Liver (tissue), 9 donors: ENCODE data around the gene KRT77. TPM values are rescaled to one million over a fixed set of nuclear protein-coding genes. Genes with fewer than 3 reads are reported as not detected.

Experiments used
- DNase-seq: peaks from one replicate; pipeline ENCODE4 v3.0.0-alpha.2; 2017; ENCODE audit warnings: low spot score
- H3K27ac ChIP-seq, 2 donors: one replicate each; pipeline ENCODE4 v1.7.0; 2013; ENCODE audit warnings: inconsistent platforms in 2 of 2, low read length in 2 of 2, control low read depth in 1 of 2, low read depth in 1 of 2, mild to moderate bottlenecking in 1 of 2
- H3K27me3 ChIP-seq, 4 donors: one replicate each; pipeline versions ENCODE4 v1.6.1 to v1.7.0; 2013; ENCODE audit warnings: low read length in 3 of 4, inconsistent platforms in 1 of 4, mild to moderate bottlenecking in 1 of 4, moderate library complexity in 1 of 4; ENCODE audit not compliant: control insufficient read depth in 4 of 4, insufficient read depth in 4 of 4
- H3K36me3 ChIP-seq, 4 donors: one replicate each; pipeline versions ENCODE4 v1.6.1 to v1.7.0; 2013; ENCODE audit warnings: low read length in 3 of 4, mild to moderate bottlenecking in 3 of 4, low read depth in 1 of 4, moderate library complexity in 1 of 4; ENCODE audit not compliant: control insufficient read depth in 4 of 4, insufficient read depth in 3 of 4
- H3K4me1 ChIP-seq, 4 donors: one replicate each; pipeline versions ENCODE4 v1.6.1 to v1.7.0; 2013; ENCODE audit warnings: low read length in 3 of 4, mild to moderate bottlenecking in 3 of 4, moderate library complexity in 1 of 4; ENCODE audit not compliant: control insufficient read depth in 4 of 4, insufficient read depth in 4 of 4
- H3K4me3 ChIP-seq, 3 donors: one replicate each; pipeline versions ENCODE4 v1.6.1 to v1.7.0; 2013; ENCODE audit warnings: low read length in 3 of 3, control low read depth in 1 of 3, low read depth in 1 of 3, mild to moderate bottlenecking in 1 of 3
- H3K9ac ChIP-seq, 2 donors: one replicate each; pipeline ENCODE4 v1.7.0; 2013; ENCODE audit warnings: low read length in 2 of 2, mild to moderate bottlenecking in 2 of 2, moderate library complexity in 2 of 2, control low read depth in 1 of 2, low read depth in 1 of 2
- H3K9me3 ChIP-seq, 4 donors: one replicate each; pipeline versions ENCODE4 v1.6.1 to v1.7.0; 2013; ENCODE audit warnings: low read length in 3 of 4; ENCODE audit not compliant: control insufficient read depth in 4 of 4
- ATF3 ChIP-seq: IDR thresholded peaks from 2 replicates; pipeline ENCODE4 v1.6.1; 2016; ENCODE audit warnings: antibody characterized with exemption
- EGR1 ChIP-seq, 2 donors: IDR thresholded peaks; 2 replicates each; pipeline ENCODE4 v1.6.1; 2016 to 2018; ENCODE audit warnings: antibody characterized with exemption in 2 of 2, low read depth in 2 of 2
- FOXA1 ChIP-seq: IDR thresholded peaks from 2 replicates; pipeline ENCODE4 v1.6.1; 2016; ENCODE audit warnings: antibody characterized with exemption
- FOXA2 ChIP-seq: IDR thresholded peaks from 2 replicates; pipeline ENCODE4 v1.6.1; 2016; ENCODE audit warnings: antibody characterized with exemption
- GABPA ChIP-seq, 2 donors: IDR thresholded peaks in 1 of 2; conservative IDR thresholded peaks in 1 of 2; 2 replicates each; pipeline ENCODE4 v1.6.1; 2016; ENCODE audit warnings: antibody characterized with exemption in 2 of 2, mild to moderate bottlenecking in 1 of 2, moderate library complexity in 1 of 2
- HNF4A ChIP-seq, 2 donors: conservative IDR thresholded peaks; 2 replicates each; pipeline ENCODE4 v1.6.1; 2016; ENCODE audit warnings: antibody characterized with exemption in 2 of 2, mild to moderate bottlenecking in 2 of 2
- HNF4G ChIP-seq: IDR thresholded peaks from 2 replicates; pipeline ENCODE4 v1.6.1; 2016; ENCODE audit warnings: antibody characterized with exemption
- JUND ChIP-seq, 2 donors: IDR thresholded peaks; 2 replicates each; pipeline ENCODE4 v1.6.1; 2016; ENCODE audit warnings: antibody characterized with exemption in 2 of 2
- MAX ChIP-seq: IDR thresholded peaks from 2 replicates; pipeline ENCODE4 v1.6.1; 2016; ENCODE audit warnings: antibody characterized with exemption
- RAD21 ChIP-seq, 2 donors: IDR thresholded peaks; 2 replicates each; pipeline ENCODE4 v1.6.1; 2016; ENCODE audit warnings: antibody characterized with exemption in 2 of 2, mild to moderate bottlenecking in 2 of 2
- RXRA ChIP-seq, 2 donors: IDR thresholded peaks; 2 replicates each; pipeline ENCODE4 v1.6.1; 2017 to 2018; ENCODE audit warnings: antibody characterized with exemption in 2 of 2, mild to moderate bottlenecking in 1 of 2
- TAF1 ChIP-seq: conservative IDR thresholded peaks from 2 replicates; pipeline ENCODE4 v1.6.1; 2016; ENCODE audit warnings: antibody characterized with exemption, mild to moderate bottlenecking
- YY1 ChIP-seq: IDR thresholded peaks from 2 replicates; pipeline ENCODE4 v1.6.1; 2016; ENCODE audit warnings: antibody characterized with exemption, mild to moderate bottlenecking
- ZBTB33 ChIP-seq: IDR thresholded peaks from 2 replicates; pipeline ENCODE4 v1.6.1; 2016; ENCODE audit warnings: antibody characterized with exemption
- WGBS: extraction: QIAGEN DNeasy Blood & Tissue Kit; methylation state at CpG from one replicate; pipeline ENCODE4 v1.1.7; 2013; 5-methylcytosine and 5-hydroxymethylcytosine counted together
- polyA plus RNA-seq, 2 donors: library from polyadenylated mRNA; stranded (reverse) in 1 of 2; unstranded in 1 of 2; fragments of 200-250 nt in 1 of 2; fragments of >200 nt in 1 of 2; fragmentation: Nextera tagmentation in 1 of 2; extraction: Ambion mirVana in 1 of 2; gene quantifications; one replicate each; pipeline versions ENCODE4 v1.2.1 to v1.2.3, GENCODE V29; 2013 to 2015
- total RNA-seq, 2 donors: library from RNA; depleted of rRNA; stranded (reverse); fragments of >200 nt; gene quantifications; one replicate each; pipeline ENCODE4 v1.2.3, GENCODE V29; 2014
- TF ChIP-seq, protein P1 (sequence below): IDR thresholded peaks from 2 replicates; pipeline ENCODE4 v1.6.1; 2016; ENCODE audit warnings: antibody characterized with exemption, mild to moderate bottlenecking
- donor health status: healthy.
- donor health status: healthy.
- donor health status: healthy.
- donor health status: healthy.
- donor health status: healthy.

The KRT77 gene
- total and polyA plus RNA-seq, 4 donors: not detected

- WGBS: 95% methylated on average over 3 of the region's 3 CpGs
- Histone ChIP-seq H3K27me3 (no peaks in the 10 kb centered on the region), H3K36me3 (no peaks in the 10 kb centered on the region)
Observed at GRCh38 chr12:52661668-52662067, 41.7 kb downstream of the KRT77 start.

GRCh38 chr12:52660934-52661499 lies 42.3 kb downstream of the KRT77 start:
- Histone ChIP-seq H3K27ac (no peak overlapping the region), H3K4me3 (no peak overlapping the region), H3K36me3 (no peaks in the 10 kb centered on the region), H3K9ac (no peak overlapping the region), H3K4me1 (no peaks in the 10 kb centered on the region), H3K9me3 (no peaks in the 10 kb centered on the region), H3K27me3 (no peaks in the 10 kb centered on the region)
- no peak for DNase-seq
- TF ChIP-seq HNF4A (conservative IDR thresholded peaks at IDR 0.05) (no peak), GABPA (IDR thresholded peaks at IDR 0.05 in 1 of 2, conservative IDR thresholded peaks at IDR 0.05 in 1 of 2) (no peak), FOXA2 (no peak), HNF4G (no peak)
- 73% methylated on average over 3 of the region's 3 CpGs for WGBS

More at GRCh38 chr12:52661668-52662067, 41.7 kb downstream of the KRT77 start:
- H3K27ac ChIP-seq: no peak overlapping the region
- H3K4me3 ChIP-seq: no peak overlapping the region
- TF ChIP-seq RAD21 (IDR thresholded peaks at IDR 0.05): no peak
- TF ChIP-seq YY1: no peak
- no peak for TF ChIP-seq HNF4A (conservative IDR thresholded peaks at IDR 0.05)
- DNase-seq: no peak
- no peaks in the 10 kb centered on the region for H3K9me3 ChIP-seq
- H3K9ac ChIP-seq: no peak overlapping the region
- H3K4me1 ChIP-seq: no peaks in the 10 kb centered on the region

DNA sequence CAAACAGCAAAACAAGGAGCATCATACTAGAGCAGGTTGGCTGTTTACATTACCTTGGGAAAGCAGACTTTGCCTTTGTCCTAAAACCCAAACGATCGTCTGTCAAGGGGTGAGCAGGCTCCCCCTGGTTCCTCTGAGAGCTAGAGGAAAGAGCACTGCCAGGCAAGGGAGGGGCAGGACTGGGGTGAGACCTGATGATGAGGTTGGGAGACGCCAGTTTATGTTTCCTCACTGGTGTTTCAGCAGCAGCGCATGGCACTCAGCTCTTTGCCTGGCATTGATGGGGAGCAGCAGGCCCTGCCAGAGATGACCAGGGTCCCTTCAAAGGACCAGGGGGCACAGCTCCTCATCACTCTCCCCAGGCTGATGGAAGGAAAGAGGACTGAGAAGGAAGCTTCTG lies 43.4 kb downstream of the KRT77 start:
- no peak for TF ChIP-seq HNF4G
- TF ChIP-seq HNF4A (conservative IDR thresholded peaks at IDR 0.05): no peak
- no peak for TF ChIP-seq FOXA1
- TF ChIP-seq JUND (IDR thresholded peaks at IDR 0.05): no peak
- TF ChIP-seq, protein P1, sequence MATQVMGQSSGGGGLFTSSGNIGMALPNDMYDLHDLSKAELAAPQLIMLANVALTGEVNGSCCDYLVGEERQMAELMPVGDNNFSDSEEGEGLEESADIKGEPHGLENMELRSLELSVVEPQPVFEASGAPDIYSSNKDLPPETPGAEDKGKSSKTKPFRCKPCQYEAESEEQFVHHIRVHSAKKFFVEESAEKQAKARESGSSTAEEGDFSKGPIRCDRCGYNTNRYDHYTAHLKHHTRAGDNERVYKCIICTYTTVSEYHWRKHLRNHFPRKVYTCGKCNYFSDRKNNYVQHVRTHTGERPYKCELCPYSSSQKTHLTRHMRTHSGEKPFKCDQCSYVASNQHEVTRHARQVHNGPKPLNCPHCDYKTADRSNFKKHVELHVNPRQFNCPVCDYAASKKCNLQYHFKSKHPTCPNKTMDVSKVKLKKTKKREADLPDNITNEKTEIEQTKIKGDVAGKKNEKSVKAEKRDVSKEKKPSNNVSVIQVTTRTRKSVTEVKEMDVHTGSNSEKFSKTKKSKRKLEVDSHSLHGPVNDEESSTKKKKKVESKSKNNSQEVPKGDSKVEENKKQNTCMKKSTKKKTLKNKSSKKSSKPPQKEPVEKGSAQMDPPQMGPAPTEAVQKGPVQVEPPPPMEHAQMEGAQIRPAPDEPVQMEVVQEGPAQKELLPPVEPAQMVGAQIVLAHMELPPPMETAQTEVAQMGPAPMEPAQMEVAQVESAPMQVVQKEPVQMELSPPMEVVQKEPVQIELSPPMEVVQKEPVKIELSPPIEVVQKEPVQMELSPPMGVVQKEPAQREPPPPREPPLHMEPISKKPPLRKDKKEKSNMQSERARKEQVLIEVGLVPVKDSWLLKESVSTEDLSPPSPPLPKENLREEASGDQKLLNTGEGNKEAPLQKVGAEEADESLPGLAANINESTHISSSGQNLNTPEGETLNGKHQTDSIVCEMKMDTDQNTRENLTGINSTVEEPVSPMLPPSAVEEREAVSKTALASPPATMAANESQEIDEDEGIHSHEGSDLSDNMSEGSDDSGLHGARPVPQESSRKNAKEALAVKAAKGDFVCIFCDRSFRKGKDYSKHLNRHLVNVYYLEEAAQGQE: no peak
- TF ChIP-seq MAX: no peak
- TF ChIP-seq YY1: no peak
- no peak for TF ChIP-seq ATF3
- no peak for TF ChIP-seq RXRA (IDR thresholded peaks at IDR 0.05)
- TF ChIP-seq EGR1 (IDR thresholded peaks at IDR 0.05; ENCODE audit: low read depth in 2 of 2): no peak
- TF ChIP-seq RAD21 (IDR thresholded peaks at IDR 0.05): no peak
- no peak for TF ChIP-seq ZBTB33
- TF ChIP-seq TAF1: no peak
- TF ChIP-seq GABPA (IDR thresholded peaks at IDR 0.05 in 1 of 2, conservative IDR thresholded peaks at IDR 0.05 in 1 of 2): no peak
- 65% methylated on average over 4 of the region's 4 CpGs for WGBS
- no peak for DNase-seq

More for the DNA sequence above, 43.4 kb downstream of the KRT77 start:
- H3K4me1 ChIP-seq: no peaks in the 10 kb centered on the region
- H3K4me3 ChIP-seq: no peak overlapping the region
- H3K9ac ChIP-seq: no peak overlapping the region
- no peaks in the 10 kb centered on the region for H3K9me3 ChIP-seq
- H3K27ac ChIP-seq: no peak overlapping the region
- no peaks in the 10 kb centered on the region for H3K36me3 ChIP-seq
- H3K27me3 ChIP-seq: no peaks in the 10 kb centered on the region
